Caki2 (cell line): Measurements from ENCODE around the gene CUBN. TPM values are rescaled to one million over a fixed set of nuclear protein-coding genes. Genes with fewer than 3 reads are reported as not detected.
A peak's percentile ranks its signal among the peaks of the same experiment; 100 is the strongest.

Experiments used
- DNase-seq: peaks from one replicate; pipeline ENCODE4 v3.0.0-alpha.2; 2015; ENCODE audit warnings: low read depth
- in situ Hi-C: cut with HindIII; loops from 2 replicates; pipeline ENCODE4 v1.10.0; 2016; ENCODE audit warnings: low sequenced_read_pairs, low pct_unique_long_range_greater_than_20kb, mixed read lengths
- total RNA-seq: library from RNA; depleted of rRNA; stranded (reverse); fragments of >200 nt; shearing (Covaris generic); gene quantifications from 2 replicates; pipeline ENCODE4 v1.2.3, GENCODE V29; 2014; ENCODE audit warnings: low replicate concordance

The CUBN gene
- total RNA-seq, 1 experiment from 2014 or later, result 0.34 TPM

- in situ Hi-C loops, result no loop called here
- DNase-seq, result no peak
These were observed 234.8 kb downstream of the CUBN start for GRCh38 chr10:16894821-16895220.

- in situ Hi-C loops, result no loop called here
- DNase-seq, result no peak
These were observed 235.9 kb downstream of the CUBN start for GRCh38 chr10:16893664-16894063.

- in situ Hi-C loops, result no loop called here
These were observed 238.0 kb downstream of the CUBN start for GRCh38 chr10:16891375-16892313.

GRCh38 chr10:16890691-16891090 lies 238.9 kb downstream of the CUBN start:
- in situ Hi-C loops, result no loop called here
- peak; percentile 21 for DNase-seq

More at GRCh38 chr10:16891375-16892313, 238.0 kb downstream of the CUBN start:
- DNase-seq, result peak; percentile 94

- DNase-seq, result peak; percentile 19
- in situ Hi-C loops, result no loop called here
These were observed 242.0 kb downstream of the CUBN start for GRCh38 chr10:16887565-16887964.

- in situ Hi-C loops, result no loop called here
- no peak for DNase-seq
These were observed 243.6 kb downstream of the CUBN start for GRCh38 chr10:16886031-16886430.

- in situ Hi-C loops, result no loop called here
- DNase-seq, result no peak
These were observed 245.1 kb downstream of the CUBN start for GRCh38 chr10:16884497-16884896.

GRCh38 chr10:16883084-16883483 lies 246.5 kb downstream of the CUBN start:
- in situ Hi-C loops, result no loop called here
- no peak for DNase-seq

- no peak for DNase-seq
- in situ Hi-C loops, result no loop called here
These were observed 259.3 kb downstream of the CUBN start for GRCh38 chr10:16870331-16870730.

- in situ Hi-C loops, result no loop called here
- DNase-seq, result no peak
These were observed 261.6 kb downstream of the CUBN start for GRCh38 chr10:16867990-16868389.

GRCh38 chr10:16867556-16867955 lies 262.1 kb downstream of the CUBN start:
- DNase-seq, result peak; percentile 46
- in situ Hi-C loops, result no loop called here

- in situ Hi-C loops, result no loop called here
- DNase-seq, result no peak
These were observed 262.9 kb downstream of the CUBN start for GRCh38 chr10:16866541-16867275.

- no peak for DNase-seq
- in situ Hi-C loops, result no loop called here
These were observed 263.8 kb downstream of the CUBN start for GRCh38 chr10:16865766-16866165.

GRCh38 chr10:16863766-16864165 lies 265.8 kb downstream of the CUBN start:
- in situ Hi-C loops, result no loop called here
- no peak for DNase-seq

GRCh38 chr10:16857419-16857818 lies 272.2 kb downstream of the CUBN start:
- in situ Hi-C loops, result no loop called here

GRCh38 chr10:16856567-16856966 lies 273.0 kb downstream of the CUBN start:
- no peak for DNase-seq
- in situ Hi-C loops, result no loop called here

More at GRCh38 chr10:16857419-16857818, 272.2 kb downstream of the CUBN start:
- DNase-seq, result no peak

GRCh38 chr10:16856092-16856491 lies 273.5 kb downstream of the CUBN start:
- no peak for DNase-seq
- in situ Hi-C loops, result no loop called here

- no peak for DNase-seq
- in situ Hi-C loops, result no loop called here
These were observed 275.0 kb downstream of the CUBN start for GRCh38 chr10:16854623-16855022.

GRCh38 chr10:16853809-16854208 lies 275.8 kb downstream of the CUBN start:
- DNase-seq, result no peak
- in situ Hi-C loops, result no loop called here
